SIG-M5 treated with dmso at 0.1 percent for 504 hours (cell line): Measurements from ENCODE around the gene LANCL2.
"Not testable (repeated sequence)": the region's sequence is repeated elsewhere in the genome, so short reads cannot be mapped to it uniquely, and the experiment has no call there.

ENCODE experiments used
- DNase-seq: peaks from one replicate; lab custom pipeline; 2025; ENCODE audit not compliant: unreplicated experiment; lab: John Stamatoyannopoulos, UW

Gene LANCL2

GRCh38 chr7:55402506-55402905 lies 37.4 kb downstream of the LANCL2 start:
- DNase-seq: not testable (repeated sequence)

GRCh38 chr7:55405856-55406541 lies 40.9 kb downstream of the LANCL2 start:
- DNase-seq: no peak

- DNase-seq: peak; percentile 10
Observed at GRCh38 chr7:55409482-55410225, 44.5 kb downstream of the LANCL2 start.

- no peak for DNase-seq
Observed at GRCh38 chr7:55410667-55411239, 45.6 kb downstream of the LANCL2 start.

- DNase-seq: no peak
Observed at GRCh38 chr7:55411844-55412243, 46.7 kb downstream of the LANCL2 start.

- no peak for DNase-seq
Observed at GRCh38 chr7:55413442-55413841, 48.3 kb downstream of the LANCL2 start.

GRCh38 chr7:55415173-55415778 lies 50.1 kb downstream of the LANCL2 start:
- DNase-seq: peak; percentile 65

- not testable (repeated sequence) for DNase-seq
Observed at GRCh38 chr7:55417456-55417855, 52.3 kb downstream of the LANCL2 start.

GRCh38 chr7:55420530-55420929 lies 55.4 kb downstream of the LANCL2 start:
- no peak for DNase-seq

- DNase-seq: no peak
Observed at GRCh38 chr7:55423277-55423711, 58.2 kb downstream of the LANCL2 start.

- no peak for DNase-seq
Observed at GRCh38 chr7:55423891-55424290, 58.8 kb downstream of the LANCL2 start.

- DNase-seq: peak; percentile 38
Observed at GRCh38 chr7:55425141-55425752, 60.1 kb downstream of the LANCL2 start.

GRCh38 chr7:55426676-55427075 lies 61.5 kb downstream of the LANCL2 start:
- no peak for DNase-seq

- no peak for DNase-seq
Observed at GRCh38 chr7:55427342-55427741, 62.2 kb downstream of the LANCL2 start.

- no peak for DNase-seq
Observed at GRCh38 chr7:55427800-55428199, 62.7 kb downstream of the LANCL2 start.

- no peak for DNase-seq
Observed at GRCh38 chr7:55429835-55430499, 64.8 kb downstream of the LANCL2 start.

- no peak for DNase-seq
Observed at GRCh38 chr7:55431898-55432297, 66.8 kb downstream of the LANCL2 start.

- no peak for DNase-seq
Observed at GRCh38 chr7:55432506-55432905, 67.4 kb downstream of the LANCL2 start.

GRCh38 chr7:55432939-55433784 lies 68.0 kb downstream of the LANCL2 start:
- peak; percentile 32 for DNase-seq

GRCh38 chr7:55435466-55435865 lies 70.3 kb downstream of the LANCL2 start:
- no peak for DNase-seq
